Measurements from ENCODE around the gene ADGRA1.
"Not testable (repeated sequence)": the region's sequence is repeated elsewhere in the genome, so short reads cannot be mapped to it uniquely, and the experiment has no call there.

ADGRA1 gene

DNA sequence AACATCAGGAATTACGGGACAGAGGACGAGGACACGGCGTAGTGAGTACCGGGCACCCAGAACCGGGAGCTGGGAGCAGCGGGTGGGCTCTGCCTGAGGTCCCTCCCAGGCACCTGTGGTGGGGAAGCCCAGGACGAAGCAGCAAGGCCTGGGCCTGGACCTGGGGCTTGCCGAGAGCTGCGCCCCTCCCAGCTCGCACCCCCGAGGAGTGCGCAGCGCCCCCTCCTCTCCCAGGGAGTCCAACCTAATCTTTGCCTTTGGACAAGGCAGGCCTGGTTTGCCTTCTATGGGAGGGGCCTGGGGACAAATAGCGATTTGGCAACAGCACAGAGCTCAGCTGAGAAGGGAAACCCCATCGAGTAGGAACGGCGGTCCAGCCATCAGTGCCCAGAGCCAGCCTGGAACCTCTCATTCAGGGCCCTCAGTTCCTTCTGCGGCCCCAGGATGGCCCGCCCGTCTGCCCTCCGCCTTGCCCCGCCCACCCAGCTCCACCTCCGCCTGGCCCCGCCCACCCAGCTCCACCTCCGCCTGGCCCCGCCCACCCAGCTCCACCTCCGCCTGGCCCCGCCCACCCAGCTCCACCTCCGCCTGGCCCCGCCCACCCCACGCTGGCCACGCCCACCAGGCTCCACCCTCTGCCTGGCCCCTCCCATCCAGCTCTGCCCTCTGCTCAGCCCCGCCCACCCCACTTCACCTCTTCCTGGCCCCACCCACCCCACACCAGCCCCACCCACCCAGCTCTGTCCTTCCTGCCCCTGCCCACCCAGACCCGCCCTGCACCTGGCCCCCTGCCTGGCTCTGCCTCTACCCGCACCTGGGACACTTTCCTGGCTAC lies 39.8 kb downstream of the ADGRA1 start:
- no peak for DNase-seq (ENCODE audit: low read depth in 2 of 2)

DNA sequence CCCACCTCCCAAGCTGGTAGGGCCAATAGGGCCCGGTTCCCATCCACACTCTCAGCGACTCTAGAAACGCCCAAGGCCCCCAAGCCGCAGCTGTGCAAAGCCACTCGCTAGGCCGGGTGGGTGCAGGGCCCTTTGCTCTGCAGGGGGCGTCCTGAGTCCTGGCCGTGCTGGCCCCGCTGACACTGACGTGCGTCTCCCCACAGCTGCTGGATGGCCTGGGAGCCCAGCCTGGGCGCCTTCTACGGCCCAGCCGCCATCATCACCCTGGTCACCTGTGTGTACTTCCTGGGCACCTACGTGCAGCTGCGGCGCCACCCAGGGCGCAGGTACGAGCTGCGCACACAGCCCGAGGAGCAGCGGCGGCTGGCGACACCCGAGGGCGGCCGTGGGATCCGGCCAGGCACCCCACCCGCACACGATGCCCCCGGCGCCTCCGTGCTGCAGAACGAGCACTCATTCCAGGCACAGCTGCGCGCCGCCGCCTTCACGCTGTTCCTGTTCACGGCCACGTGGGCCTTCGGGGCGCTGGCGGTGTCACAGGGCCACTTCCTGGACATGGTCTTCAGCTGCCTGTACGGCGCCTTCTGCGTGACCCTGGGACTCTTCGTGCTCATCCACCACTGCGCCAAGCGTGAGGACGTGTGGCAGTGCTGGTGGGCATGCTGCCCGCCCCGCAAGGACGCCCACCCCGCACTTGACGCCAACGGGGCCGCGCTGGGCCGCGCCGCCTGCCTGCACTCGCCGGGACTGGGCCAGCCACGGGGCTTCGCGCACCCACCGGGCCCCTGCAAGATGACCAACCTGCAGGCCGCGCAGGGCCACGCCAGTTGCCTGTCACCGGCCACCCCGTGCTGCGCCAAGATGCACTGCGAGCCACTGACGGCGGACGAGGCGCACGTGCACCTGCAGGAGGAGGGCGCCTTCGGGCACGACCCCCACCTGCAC lies 40.7 kb downstream of the ADGRA1 start:
- DNase-seq (ENCODE audit: low read depth in 2 of 2): no peak

DNA sequence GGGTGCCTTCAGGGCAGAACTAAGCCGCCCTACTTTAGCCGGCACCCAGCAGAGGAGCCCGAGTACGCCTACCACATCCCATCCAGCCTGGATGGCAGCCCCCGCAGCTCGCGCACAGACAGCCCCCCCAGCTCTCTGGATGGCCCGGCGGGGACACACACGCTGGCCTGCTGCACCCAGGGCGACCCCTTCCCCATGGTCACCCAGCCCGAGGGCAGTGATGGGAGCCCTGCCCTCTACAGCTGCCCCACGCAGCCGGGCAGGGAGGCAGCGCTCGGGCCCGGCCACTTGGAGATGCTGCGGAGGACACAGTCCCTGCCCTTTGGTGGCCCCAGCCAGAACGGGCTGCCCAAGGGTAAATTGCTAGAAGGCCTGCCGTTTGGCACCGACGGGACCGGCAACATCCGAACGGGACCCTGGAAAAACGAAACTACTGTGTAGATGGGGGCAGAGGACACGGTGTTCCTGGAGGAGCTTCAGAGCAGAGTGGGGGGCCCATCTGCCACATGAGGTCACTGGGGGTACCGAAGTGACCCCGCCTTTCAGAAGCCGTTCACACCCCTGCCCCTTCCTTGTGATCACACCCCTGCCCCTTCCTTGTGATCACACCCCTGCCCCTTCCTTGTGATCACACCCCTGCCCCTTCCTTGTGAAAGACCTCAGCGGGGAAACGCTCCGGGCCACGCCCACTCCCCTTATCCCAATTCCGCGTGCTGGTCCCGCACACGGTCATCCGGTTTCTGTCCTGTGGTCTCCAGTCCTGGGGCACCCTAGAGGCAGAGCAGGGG lies 41.5 kb downstream of the ADGRA1 start:
- no peak for DNase-seq (ENCODE audit: low read depth in 2 of 2)

DNA sequence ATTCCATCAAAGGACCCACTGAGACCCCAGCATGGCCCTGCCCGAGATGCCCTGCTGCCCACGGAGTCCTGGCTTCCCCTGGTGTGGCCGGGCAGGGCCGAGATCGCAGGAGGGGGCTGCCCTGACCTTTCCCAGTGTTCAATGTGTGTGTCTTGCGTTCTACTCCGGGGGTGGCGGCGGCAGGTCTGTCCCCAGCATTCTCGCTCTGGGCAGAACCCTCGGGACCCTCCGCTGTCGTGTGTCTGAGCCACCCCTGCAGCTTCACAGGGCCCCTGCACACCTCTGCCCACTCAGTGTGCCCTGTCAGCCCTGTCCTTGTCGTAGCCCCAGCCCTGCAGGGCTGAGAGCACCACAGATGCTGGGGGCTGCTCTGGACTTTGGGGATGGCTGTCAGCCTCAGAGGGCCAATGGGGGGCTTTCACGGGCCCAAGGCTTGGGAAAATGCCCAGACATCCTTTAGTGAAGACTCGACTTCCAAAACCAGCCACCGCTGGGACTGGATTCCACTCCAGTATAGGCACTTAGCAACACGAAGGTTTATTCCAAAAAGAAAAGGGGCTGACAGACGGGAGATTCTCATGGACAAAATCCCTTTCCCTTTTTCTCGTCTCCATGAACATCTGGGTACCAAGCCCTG lies 42.3 kb downstream of the ADGRA1 start:
- DNase-seq (ENCODE audit: low read depth in 2 of 2): no peak

DNA sequence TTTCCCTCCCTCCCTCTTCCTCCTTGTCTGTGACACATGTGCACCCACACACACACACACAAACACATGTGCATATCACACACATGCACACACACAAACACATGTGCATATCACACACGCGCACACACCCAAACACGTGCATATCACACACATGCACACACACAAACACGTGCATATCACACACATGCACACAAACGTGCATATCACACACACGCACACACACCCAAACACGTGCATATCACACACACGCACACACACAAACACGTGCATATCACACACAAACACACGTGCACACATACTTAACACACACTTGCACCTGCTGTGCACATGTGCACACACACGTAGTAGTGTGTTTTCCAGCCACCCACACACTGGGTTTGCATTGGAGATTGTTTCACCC lies 42.9 kb downstream of the ADGRA1 start:
- DNase-seq (ENCODE audit: low read depth in 2 of 2): no peak

DNA sequence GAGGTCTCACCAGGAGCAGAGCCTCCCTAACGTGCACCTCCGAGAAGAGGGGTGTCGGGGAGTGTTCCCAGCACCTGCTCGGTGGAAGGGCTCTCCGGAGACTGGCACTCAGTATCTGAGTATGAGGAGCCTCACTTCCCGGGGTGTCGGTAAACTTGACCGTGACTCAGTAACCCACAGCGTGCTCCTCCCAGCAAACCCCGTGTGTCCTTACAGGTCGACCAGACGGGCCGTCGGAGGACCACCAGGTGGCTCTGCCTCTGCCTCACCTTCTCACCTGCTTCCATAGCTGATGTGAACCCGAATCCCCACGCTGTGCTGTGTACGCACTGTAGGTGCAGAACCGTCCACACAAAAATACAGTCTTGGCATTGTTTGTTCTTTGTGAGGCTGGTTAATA lies 43.3 kb downstream of the ADGRA1 start:
- DNase-seq (ENCODE audit: low read depth in 2 of 2): no peak

DNA sequence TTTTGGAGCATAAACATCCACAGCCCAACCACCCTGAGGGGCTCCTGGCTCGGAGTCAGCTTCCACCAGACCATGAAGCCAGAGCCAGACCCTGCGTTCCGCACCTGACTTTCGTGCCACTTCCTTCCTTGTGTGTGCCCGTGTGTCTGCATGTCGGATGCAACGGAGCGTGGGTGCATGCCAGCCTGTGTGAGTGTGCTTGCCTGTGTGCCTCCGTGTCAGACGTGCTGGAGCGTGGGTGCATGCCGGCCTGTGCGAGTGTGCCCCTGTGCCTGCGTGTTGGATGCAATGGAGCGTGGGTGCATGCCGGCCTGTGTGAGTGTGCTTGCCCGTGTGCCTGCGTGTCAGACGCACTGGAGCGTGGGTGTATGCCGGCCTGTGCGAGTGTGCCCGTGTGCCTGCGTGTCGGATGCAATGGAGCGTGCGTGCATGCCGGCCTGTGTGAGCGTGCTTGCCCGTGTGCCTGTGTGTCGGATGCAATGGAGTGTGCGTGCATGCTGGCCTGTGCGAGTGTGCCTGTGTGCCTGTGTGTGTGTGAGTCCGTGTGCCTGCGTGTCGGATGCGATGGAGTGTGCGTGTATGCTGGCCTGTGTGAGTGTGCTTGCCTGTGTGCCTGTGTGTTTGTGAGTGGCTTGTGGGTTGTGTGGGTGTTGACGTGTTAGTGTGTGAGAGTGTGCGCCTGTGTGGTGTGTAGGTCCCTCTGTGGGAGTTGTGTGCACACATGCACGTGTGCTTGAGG lies 44.2 kb downstream of the ADGRA1 start:
- no peak for DNase-seq (ENCODE audit: low read depth in 2 of 2)

DNA sequence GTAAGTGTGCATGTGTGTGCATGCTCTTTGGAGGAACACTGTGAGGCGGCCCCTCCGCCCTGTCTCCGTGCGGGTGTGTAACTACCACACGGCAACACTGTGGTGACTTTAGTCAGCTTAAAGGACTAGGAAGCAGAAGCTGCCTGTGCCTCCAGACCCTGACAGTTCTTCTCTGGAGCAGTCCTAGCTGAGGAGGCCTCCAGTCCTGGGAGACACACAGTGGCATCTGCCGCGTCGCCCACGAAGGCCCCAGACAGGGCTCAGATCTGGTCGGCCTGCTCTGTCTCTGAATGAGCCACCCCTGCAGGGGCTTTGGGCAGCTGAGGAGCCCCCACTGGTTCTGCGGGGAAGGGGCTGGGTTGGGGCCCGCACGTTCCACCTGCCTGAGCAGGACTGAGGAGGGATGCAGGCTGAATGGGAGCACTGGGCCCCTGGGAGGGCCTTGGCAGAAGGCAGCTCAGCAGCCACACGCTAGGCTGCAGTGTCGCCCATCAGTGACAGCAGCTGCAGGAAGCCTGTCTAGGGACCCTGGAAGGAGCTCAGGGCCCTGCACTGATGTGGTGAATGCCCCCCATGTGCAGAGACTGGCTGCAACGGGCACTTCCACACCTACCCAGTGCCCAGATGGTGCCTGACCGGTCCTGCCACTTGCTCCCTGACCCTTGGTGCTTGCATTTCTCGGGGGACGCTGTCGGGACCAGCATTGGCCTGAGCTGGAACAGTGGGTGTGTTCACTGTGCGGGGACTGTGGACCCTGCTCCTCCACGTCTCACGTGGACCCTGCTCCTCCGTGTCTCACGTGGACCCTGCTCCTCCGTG lies 45.0 kb downstream of the ADGRA1 start:
- no peak for DNase-seq (ENCODE audit: low read depth in 2 of 2)

DNA sequence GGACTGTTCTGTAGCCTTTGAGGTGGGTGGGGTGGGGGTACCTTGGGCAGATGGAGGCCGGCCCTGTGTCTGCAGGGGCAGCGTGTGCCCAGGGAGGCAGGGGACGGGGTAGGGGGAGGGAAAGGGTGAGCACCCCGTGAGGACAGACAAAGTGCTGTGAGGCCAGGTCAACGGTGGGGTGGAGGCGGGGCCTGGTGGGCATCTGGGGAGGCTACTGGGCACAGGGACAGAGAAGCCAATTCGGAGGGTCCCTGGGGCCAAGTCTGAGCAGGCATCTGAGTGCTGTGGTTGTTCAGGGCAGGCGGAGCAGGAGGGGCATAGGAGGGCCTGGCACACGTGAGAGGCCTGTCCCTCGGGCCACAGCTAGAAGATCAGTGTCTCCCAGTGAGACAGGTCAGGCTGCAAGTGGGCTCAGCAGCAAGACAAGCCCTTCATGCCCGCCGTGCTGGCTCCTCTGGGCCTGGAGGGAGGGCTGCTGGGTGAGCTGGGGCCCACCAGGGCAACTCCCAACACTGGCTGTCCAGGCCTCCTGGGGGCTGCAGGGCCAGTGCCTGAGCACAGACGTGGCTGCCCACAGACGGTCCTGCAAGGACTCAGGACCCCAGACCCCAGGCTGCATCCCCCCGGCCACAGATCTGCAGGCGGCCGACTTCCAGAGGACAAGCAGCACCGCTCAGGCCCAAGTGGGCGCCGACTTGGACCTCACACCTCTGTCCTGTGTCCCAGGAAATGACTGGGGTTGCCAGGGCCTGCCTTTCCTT lies 45.9 kb downstream of the ADGRA1 start:
- DNase-seq (ENCODE audit: low read depth in 2 of 2): no peak

DNA sequence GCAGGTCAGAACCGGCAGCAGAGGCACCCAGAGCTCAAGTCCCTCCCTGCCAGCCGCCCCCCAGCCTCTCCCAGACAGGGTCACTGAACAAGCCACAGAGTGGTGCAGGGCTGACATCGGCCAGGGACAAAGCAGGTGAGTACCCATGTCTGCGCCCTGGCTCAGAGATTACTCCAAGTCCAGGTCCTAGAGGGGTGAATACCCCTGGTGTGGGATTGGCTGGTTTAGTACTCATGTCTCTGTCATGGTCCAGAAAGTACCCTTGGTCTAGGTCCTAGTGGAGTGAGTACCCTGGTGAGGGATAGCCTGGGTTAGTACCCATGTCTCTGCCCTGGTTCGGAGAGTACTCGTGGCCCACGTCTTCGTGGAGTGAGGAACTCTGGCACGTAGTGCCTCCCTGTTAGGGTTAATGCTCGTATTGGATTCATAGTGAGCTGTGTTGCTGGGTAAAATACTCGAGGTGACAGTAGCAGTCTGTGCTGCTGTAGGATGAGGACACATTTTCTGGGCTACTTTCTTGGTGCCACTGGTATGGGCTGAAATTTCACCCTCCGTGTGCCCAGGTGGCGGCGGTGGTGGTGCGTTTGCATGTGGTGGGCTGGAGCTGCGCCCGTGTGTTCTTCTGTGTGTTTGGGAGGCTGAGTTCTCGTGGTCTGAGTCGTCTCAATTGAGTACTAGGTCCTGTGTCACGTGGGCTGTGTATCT lies 46.8 kb downstream of the ADGRA1 start:
- no peak for DNase-seq (ENCODE audit: low read depth in 2 of 2)

DNA sequence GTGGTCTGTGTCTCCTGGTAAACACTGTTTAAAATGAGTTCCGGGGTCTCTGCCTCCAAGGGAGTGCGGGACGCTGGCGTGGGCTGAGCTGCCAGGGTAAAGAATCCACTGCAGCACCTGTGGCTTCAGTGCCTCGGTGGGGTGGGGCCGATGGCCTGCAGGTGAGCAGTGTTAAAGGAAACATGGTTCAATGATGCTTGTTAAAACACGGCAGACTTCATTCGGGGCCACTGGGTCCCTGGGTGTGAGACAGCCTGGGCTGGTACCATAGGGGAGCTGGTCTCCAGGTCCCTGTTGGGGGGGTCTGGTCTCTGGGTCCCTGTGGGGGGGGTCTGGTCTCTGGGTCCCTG lies 47.4 kb downstream of the ADGRA1 start:
- DNase-seq (ENCODE audit: low read depth in 2 of 2): no peak

DNA sequence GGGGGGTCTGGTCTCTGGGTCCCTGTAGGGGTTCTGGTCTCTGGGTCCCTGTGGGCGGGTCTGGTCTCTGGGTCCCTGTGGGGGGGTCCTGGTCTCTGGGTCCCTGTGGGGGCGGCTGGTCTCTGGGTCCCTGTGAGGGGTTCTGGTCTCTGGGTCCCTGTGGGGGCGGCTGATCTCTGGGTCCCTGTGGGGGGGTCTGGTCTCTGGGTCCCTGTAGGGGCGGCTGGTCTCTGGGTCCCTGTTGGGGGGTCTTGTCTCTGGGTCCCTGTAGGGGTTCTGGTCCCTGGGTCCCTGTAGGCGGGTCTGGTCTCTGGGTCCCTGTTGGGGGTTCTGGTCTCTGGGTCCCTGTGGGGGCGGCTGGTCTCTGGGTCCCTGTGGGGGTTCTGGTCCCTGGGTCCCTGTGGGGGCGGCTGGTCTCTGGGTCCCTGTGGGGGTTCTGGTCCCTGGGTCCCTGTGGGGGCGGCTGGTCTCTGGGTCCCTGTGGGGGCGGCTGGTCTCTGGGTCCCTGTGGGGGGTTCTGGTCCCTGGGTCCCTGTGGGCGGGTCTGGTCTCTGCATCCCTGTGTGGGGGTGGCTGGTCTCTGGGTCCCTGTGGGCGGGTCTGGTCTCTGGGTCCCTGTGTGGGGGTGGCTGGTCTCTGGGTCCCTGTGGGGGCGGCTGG lies 49.9 kb downstream of the ADGRA1 start:
- DNase-seq (ENCODE audit: low read depth in 2 of 2): not testable (repeated sequence)

DNA sequence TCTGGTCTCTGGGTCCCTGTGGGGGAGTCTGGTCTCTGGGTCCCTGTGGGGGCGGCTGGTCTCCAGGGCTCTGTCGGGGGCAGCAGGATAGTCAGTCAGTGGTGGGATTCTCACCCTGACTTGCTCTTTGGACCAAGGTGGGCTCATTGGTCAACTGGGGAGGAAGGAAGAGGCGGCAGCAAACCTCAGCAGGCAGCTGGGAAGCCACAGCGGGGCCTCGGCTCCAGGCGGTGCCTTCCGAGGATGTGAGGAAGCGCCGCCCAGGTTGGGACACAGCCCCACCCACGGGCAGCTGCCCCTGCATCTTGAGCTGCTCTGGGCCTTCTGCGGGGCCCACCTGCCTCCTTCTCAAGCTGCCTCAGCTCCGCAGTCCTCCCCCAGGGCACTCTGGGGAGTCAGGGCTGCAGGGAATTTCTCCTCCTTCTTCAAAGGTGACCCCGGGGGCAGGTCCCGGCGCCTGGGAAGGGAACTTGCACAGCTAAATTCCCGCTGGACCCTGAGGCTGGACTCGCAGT lies 51.9 kb downstream of the ADGRA1 start:
- DNase-seq (ENCODE audit: low read depth in 2 of 2): no peak

DNA sequence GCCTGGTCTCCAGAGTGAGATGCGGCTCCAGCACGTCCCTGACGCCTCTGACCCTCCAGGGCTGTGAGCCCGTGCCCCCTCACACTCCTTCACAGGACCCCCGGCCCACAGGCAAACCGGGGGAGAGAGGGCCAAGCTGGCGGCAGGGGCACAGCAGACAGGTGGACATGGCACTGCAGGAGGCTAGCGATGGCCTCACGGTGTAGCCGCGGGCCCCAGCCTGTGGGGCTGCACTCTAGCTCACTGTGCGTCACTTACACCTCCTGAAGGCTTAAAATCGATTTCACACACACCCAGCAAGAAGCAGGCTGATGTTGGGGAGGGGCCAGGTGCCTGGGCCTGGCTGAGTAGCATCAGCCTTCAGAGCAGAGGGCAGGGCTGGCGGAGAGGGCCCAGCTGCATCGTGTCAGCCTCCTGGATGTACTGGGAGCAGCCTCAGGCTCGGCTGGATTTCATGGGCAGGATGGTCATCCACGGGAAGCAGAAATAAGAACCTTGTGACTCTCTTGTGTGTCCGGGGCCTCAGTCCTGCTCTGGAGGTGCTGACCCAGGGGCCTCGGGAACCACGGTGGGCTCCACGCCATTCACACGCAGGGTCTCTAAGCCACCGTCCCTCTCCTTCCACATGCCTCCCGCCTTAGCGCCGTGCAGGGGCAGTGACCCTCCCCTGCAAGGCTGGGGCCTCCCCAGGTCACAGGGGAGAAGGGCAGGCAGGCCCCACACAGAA lies 52.9 kb downstream of the ADGRA1 start:
- DNase-seq (ENCODE audit: low read depth in 2 of 2): no peak

DNA sequence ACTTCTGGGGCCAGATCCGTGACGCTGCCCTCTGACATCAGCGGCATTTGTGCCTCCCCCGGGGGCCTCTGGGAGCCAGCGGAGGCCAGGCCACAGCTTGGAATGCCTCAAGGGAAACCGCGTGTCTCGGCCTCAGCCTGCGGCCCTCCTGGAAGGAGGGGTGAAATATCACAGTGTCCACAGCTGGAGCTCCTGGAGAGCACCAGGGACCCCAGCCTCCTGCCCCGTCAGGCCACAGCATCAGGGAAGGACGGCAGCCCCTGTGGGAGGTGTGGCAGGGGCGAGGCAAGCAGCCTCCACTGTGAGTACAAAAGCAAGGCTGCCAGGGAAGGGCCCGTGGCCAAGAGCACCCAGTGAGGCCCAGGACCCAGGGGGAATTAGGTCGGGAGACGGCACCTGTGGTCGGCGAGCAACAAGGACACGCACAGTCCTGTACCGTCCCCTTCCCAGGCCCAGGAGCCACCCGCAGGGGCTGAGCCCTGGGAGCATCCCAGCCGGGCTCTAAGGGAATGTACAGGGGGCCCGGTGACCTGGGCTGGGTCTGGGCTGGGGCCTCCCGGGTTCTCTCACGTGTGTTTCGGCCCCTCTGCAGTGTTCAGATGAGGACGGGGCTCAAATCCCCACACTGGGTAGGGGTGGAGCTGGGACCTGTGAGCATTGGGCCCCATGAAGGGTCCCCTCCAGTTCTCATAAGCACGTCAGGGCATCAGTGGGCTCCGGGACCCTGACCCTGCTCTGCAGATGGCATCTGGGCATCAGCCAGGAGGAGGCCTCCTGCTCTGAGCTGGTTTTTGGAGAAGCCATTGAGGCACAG lies 53.6 kb downstream of the ADGRA1 start:
- no peak for DNase-seq (ENCODE audit: low read depth in 2 of 2)

DNA sequence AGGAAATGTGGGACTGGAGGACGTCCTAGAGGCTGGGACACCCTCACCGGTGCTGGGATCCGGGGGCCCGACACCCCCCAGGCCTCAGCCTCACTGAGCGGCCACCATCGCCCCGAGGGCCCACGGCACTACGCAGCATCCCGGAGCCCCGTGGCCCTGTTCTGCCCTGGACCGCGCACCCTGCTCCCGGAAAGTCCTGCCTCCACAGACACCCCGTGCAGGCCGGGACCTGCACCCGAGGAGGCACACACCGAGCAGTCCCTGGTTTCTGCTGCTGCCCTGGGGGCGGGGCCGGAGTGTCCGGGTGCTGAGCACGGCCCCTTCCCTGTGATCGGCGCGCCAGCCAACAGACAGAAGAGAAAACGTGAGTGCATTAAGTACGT lies 54.2 kb downstream of the ADGRA1 start:
- no peak for DNase-seq (ENCODE audit: low read depth in 2 of 2)

Data from fibroblast of skin of left quadriceps (primary cell).